Measurements from ENCODE around the gene CNOT11. TPM values are rescaled to one million over a fixed set of nuclear protein-coding genes. Genes with fewer than 3 reads are reported as not detected.

The CNOT11 gene
- total RNA-seq, 1 donor from 2014 or later = 51.3 TPM

DNA sequence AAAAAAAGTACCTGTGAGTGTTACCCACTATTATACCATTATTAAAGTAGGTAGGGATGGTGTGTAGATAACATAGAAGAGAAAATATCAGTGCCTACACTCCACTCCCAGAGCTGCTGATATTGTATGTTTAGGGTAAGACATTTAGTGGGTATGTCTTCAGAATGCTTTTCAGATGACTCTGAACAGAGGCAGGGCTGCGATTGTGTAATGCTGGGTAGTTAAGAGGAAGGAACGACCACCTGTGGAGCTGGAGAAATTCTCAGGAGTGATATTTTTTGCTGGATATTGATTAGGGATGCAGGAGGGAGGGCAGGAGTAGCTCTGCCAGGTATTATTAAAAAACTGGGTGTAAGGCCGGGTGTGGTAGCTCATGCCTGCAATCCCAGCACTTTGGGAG lies 2.8 kb downstream of the CNOT11 start:
- Histone ChIP-seq H3K36me3 (ENCODE audit: control insufficient read depth, insufficient read depth, low read length) (peaks cover 1% of the 10 kb centered on the region), H3K27me3 (ENCODE audit: control insufficient read depth, insufficient read depth, low read length) (no peaks in the 10 kb centered on the region), H3K4me3 (ENCODE audit: low read depth, low read length) (no peak overlapping the region)
- TF ChIP-seq, protein P1, sequence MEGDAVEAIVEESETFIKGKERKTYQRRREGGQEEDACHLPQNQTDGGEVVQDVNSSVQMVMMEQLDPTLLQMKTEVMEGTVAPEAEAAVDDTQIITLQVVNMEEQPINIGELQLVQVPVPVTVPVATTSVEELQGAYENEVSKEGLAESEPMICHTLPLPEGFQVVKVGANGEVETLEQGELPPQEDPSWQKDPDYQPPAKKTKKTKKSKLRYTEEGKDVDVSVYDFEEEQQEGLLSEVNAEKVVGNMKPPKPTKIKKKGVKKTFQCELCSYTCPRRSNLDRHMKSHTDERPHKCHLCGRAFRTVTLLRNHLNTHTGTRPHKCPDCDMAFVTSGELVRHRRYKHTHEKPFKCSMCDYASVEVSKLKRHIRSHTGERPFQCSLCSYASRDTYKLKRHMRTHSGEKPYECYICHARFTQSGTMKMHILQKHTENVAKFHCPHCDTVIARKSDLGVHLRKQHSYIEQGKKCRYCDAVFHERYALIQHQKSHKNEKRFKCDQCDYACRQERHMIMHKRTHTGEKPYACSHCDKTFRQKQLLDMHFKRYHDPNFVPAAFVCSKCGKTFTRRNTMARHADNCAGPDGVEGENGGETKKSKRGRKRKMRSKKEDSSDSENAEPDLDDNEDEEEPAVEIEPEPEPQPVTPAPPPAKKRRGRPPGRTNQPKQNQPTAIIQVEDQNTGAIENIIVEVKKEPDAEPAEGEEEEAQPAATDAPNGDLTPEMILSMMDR (IDR thresholded peaks at IDR 0.05; ENCODE audit: insufficient read depth, low read length, poor library complexity, severe bottlenecking) = no peak
- no peak for DNase-seq (ENCODE audit: low read depth)

DNA sequence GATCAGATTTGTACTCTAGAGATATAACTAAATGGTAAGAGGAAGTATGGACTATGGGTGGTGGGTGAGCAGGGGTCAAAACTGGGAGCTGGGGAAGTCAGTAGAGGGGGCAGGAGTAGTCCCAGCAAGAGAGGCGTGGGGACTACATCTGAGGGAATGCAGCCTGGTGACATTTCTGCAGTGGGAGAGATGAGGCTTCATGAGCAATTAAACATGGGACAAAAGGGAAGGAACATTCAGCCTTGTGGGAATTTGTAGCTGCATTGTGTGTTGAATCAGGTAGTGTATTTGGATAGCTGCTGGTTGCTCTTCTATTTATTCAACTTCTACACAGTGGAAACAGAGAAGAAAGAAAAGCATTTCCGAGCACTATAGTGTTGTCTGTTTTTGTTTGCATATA lies 3.6 kb downstream of the CNOT11 start:
- H3K27me3 ChIP-seq (ENCODE audit: control insufficient read depth, insufficient read depth, low read length) = no peaks in the 10 kb centered on the region
- H3K4me3 ChIP-seq (ENCODE audit: low read depth, low read length) = no peak overlapping the region
- peaks cover 1% of the 10 kb centered on the region for H3K36me3 ChIP-seq (ENCODE audit: control insufficient read depth, insufficient read depth, low read length)
- no peak for DNase-seq (ENCODE audit: low read depth)
- TF ChIP-seq, protein P1 (IDR thresholded peaks at IDR 0.05; ENCODE audit: insufficient read depth, low read length, poor library complexity, severe bottlenecking) = no peak

DNA sequence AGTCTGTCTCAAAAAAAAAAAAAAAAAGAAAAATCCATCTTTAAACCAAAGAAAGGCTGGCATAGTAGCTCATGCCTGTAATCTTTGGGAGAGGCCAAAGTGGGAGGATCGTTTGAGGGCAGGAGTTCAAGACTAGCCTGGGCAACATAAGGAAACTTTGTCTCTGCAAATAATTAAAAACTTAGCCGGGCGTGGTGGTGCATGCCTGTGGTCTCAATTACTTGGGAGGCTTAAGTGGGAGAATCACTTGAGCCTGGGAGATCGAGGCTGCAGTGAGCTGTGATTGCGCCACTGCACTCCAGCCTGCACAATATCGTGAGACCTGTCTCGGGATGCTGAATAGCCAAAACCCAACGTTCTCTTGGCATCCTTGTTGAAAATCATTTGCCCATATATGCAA lies 6.1 kb downstream of the CNOT11 start:
- Histone ChIP-seq H3K4me3 (ENCODE audit: low read depth, low read length) (no peak overlapping the region), H3K27me3 (ENCODE audit: control insufficient read depth, insufficient read depth, low read length) (no peaks in the 10 kb centered on the region), H3K36me3 (ENCODE audit: control insufficient read depth, insufficient read depth, low read length) (peaks cover 1% of the 10 kb centered on the region)
- TF ChIP-seq, protein P1 (IDR thresholded peaks at IDR 0.05; ENCODE audit: insufficient read depth, low read length, poor library complexity, severe bottlenecking) = no peak
- DNase-seq (ENCODE audit: low read depth) = no peak

DNA sequence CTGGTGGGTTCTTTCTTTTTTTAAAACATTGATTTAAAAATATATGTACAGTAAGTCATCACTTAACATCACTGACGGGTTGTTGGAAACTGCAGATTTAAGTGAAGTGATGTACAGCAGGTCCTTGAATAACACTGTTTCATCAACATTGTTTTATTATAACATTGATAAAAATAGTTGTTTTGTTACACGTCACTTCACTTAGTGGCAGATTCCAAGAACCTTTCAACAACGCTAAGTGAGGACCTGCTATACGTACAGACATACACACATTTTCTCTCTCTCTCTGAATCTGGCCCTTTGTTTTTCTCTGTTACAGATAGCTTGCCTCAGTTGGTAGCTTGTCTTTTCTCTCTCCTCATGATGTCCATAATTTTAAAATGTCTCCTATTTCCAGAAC lies 9.5 kb downstream of the CNOT11 start:
- no peak overlapping the region for H3K4me3 ChIP-seq (ENCODE audit: low read depth, low read length)
- TF ChIP-seq, protein P1 (IDR thresholded peaks at IDR 0.05; ENCODE audit: insufficient read depth, low read length, poor library complexity, severe bottlenecking) = no peak
- no peaks in the 10 kb centered on the region for H3K27me3 ChIP-seq (ENCODE audit: control insufficient read depth, insufficient read depth, low read length)
- H3K36me3 ChIP-seq (ENCODE audit: control insufficient read depth, insufficient read depth, low read length) = peaks cover 1% of the 10 kb centered on the region
- DNase-seq (ENCODE audit: low read depth) = no peak

DNA sequence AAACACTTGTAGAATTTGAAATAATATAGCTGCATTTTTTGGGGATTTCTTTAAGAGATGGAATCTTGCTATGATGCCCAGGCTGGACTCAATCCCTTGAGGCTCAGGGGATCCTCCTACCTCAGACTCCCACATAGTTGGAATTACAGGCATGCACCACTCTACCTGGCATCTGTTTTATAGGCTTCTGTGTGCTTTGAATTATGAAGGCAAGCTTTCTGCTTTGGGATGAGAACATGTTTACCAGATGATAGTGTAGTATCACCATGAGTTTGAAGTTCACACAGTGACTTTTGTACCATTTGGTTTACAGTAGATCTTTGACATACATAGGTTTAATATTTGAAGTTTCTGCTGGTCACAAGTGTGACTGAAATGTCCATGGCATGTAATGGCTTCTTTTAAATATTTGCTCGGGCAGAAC lies 10.7 kb downstream of the CNOT11 start:
- TF ChIP-seq, protein P1 (IDR thresholded peaks at IDR 0.05; ENCODE audit: insufficient read depth, low read length, poor library complexity, severe bottlenecking) = no peak
- H3K36me3 ChIP-seq (ENCODE audit: control insufficient read depth, insufficient read depth, low read length) = peaks cover 1% of the 10 kb centered on the region

DNA sequence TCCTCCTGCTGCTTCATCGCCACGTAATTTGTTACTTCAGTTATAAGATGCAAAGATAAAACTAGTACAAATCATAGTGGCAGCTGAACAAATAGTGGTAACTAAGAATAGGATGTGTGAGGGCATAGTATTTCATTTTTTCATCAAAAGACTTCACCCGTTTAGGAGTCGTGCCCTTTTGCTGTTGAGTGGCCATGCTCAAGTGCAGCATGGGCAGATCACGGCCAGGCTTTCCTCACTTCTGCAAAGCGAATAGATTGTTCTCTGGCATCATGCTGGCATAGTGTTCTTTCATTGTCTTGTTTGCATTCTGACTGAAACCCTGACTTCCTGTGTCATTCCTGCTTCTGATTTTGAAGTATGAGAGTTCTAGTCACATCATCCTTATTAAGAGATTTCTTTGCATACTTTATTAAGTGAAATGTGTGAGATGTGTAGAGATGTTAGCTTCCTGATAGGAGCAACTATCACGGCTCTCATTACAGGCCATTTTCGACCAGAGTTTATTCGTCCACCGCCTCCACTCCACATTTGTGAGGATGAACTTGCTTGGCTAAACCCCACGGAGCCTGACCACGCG lies 11.8 kb downstream of the CNOT11 start:
- DNase-seq (ENCODE audit: low read depth) = no peak
- TF ChIP-seq, protein P1 (IDR thresholded peaks at IDR 0.05; ENCODE audit: insufficient read depth, low read length, poor library complexity, severe bottlenecking) = no peak
- H3K4me3 ChIP-seq (ENCODE audit: low read depth, low read length) = no peak overlapping the region
- no peaks in the 10 kb centered on the region for H3K36me3 ChIP-seq (ENCODE audit: control insufficient read depth, insufficient read depth, low read length)
- no peaks in the 10 kb centered on the region for H3K27me3 ChIP-seq (ENCODE audit: control insufficient read depth, insufficient read depth, low read length)

More for the DNA sequence above, 10.7 kb downstream of the CNOT11 start:
- Histone ChIP-seq H3K4me3 (ENCODE audit: low read depth, low read length) (no peak overlapping the region), H3K27me3 (ENCODE audit: control insufficient read depth, insufficient read depth, low read length) (no peaks in the 10 kb centered on the region)
- DNase-seq (ENCODE audit: low read depth) = no peak

Measured in kidney epithelial cell (primary cell).